ENCODE measurements around the gene POC1B. TPM values are rescaled to one million over a fixed set of nuclear protein-coding genes. Genes with fewer than 3 reads are reported as not detected.

POC1B gene
- polyA plus RNA-seq, 4 donors: 17.8 to 24.4 (median 22.5) TPM

DNA sequence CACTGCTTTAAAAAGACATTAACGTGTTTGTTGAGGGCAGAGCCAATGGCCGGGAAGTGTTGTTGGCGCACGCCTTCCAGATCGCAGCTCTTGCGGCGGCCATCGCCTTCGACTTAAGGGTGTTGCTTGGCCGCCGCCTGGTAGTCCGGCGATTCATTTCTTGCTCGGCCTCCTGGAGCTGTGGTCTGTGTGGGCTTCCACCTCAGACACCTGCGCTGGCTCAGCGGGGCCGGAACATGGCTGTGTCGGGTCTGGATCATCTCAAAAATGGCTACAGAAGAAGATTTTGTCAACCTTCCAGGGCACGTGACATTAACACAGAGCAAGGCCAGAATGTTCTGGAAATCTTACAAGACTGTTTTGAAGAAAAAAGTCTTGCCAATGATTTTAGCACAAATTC is 26.0 kb downstream of the POC1B start:
- DNase-seq (ENCODE audit: low read depth in 4 of 4, low spot score in 2 of 4): no peak

DNA sequence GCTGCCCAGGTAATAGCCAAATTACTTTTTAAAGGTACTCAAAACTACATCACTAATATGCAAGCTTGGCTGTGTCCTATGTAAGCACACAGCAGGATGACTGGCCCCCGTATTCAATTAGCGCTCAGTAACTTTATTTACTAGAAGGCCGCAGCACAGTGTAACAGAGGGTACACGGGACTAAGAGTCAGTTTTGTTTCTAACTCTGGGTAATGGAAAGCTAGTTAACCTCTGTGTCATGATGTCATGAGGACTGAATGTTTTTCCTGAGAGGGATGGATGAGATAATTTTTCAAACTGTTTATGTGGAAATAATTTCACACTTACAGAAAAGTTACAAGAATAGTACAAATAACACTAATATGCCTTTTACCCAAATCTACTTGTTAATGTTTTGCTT is 28.4 kb downstream of the POC1B start:
- no peak for DNase-seq (ENCODE audit: low read depth in 4 of 4, low spot score in 2 of 4)

DNA sequence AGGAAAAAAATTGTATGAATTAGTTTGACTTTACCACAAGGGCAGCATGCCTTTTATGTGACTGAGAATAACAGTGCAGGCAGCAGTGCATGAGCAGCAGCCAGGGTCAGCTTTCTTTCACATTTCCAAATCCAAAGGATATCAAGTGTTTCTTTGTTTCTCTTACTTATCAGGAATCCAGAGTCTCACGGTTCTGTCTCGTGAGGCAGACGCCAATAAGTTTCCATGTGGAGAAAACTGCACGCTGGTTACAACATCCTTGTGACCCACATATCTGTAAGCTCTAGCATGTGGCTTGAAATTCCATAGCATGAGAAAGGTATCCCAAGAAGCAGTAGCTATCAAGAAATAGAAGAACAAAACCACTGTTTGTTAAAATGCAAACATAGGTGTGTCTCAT is 28.8 kb downstream of the POC1B start:
- no peak for DNase-seq (ENCODE audit: low read depth in 4 of 4, low spot score in 2 of 4)

DNA sequence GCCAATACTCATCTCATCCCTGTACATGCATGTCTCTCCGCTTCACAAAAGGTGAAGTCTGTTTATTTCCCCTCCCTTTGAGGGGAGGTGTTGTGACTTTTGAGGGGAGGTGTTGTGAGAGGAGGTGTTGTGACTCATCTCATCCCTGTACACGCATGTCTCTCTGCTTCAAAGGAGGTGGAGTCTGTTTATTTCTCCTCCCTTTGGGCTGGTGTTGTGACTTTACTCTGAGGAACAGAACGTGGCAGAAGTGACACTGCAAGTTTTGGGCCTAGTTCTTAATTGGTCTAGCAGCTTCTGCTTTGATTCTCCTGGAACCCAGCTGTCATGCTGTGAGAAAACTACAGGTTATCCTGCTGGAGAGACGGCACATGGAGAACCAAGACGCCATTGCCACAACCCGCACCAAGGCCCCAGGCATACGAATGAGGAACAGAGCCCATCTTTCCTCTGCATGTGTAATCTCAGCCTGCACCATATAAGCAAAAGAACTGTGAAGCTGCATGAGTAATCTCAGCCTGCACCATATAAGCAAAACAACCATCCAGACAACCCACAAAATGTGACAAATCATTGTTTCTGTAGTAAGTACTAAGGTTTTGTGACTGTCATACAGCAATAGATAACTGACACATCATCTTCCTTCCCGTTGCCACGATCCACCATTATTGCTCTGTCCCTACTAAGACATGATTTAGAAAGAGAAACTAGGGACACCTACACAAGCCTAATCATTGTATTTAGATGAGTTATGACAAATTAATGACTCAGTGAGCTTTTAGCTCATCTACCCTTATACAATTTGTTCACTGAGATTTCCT is 31.2 kb downstream of the POC1B start:
- no peak for DNase-seq (ENCODE audit: low read depth in 4 of 4, low spot score in 2 of 4)

DNA sequence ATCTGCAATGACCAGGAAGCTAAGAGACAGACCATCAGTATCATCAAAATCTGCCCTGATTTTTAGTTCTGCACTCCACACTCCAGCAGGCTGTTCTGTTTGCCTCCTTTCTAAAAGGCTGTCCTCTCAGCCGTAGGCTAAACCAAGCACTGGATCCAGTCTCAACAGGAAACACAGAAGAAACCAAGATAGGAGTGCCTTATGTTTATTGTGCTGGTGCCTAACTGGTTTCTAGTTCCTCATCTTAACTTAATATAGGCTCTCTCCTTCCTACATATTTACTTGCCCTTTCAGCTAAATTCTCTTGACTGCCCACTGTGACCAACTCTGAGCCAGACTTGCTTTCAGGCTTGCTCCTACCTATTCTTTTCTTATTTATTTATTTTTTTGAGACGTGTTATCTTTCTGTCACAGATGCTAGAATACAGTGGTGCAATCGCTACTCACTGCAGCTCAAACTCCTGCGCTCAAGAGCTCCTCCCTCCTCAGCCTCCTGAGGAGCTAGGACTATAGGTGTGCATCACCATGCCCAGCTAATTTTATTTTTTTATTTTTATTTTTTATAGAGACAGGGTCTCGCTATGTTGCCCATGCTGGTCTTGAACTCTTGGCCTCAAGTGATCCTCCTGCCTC is 32.1 kb downstream of the POC1B start:
- no peak for DNase-seq (ENCODE audit: low read depth in 4 of 4, low spot score in 2 of 4)

DNA sequence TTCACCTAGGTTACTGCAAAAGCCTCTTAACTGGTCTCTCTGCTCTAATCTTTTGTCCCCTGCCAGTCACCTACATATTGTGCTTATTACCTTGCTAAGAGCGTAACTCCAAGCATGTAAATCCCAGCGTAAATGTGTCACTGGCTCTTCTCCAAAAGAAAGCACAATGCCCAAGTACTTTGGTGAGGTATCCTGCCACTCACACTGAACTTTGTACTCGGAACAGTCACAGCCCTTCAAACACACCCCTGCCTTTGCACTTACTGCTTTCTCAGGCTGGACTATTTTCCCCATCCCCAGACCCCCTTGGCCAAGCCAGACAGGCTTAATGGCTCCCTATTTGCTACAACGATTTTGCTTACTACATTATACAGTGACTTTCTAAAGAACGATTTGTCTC is 33.0 kb downstream of the POC1B start:
- DNase-seq (ENCODE audit: low read depth in 4 of 4, low spot score in 2 of 4): no peak

DNA sequence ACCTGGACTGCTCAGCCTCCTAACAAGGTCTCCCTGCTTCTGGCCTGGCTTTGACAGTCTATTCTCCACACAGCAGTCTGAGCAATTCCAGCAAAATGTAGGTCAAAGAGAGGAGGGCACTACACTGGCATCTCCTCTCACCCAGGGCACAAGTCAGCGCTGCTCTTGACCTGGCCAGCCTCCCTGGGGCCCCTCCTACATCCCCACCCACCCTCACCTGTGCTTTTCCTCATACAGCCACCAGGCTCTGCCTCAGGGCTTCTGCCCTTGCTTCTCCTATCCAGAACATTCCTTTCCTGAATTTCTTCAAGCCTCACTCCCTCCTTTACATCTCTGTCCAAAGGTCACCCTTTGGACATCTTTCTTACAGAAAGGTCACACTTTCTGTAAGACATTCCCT is 34.9 kb downstream of the POC1B start:
- no peak for DNase-seq (ENCODE audit: low read depth in 4 of 4, low spot score in 2 of 4)

DNA sequence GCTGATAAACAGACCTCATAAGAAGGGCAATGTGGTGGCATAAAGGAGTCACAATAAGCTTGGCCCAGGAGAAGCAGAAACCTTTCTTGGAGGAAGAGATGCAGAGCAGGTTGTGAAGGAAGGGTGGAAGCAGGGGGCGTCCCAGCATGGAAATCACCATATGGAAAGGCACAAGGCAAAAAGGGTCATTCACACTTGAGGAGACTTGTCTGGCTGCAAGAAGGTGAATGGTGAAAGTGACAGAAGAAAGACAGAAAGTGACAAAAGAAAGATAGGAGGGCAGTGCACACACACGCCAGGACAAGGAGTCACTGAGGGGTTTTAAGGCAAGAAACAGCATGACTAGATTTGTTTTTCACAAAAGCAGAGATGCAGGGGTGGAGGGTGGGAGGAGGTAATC is 39.6 kb downstream of the POC1B start:
- DNase-seq (ENCODE audit: low read depth in 4 of 4, low spot score in 2 of 4): no peak

DNA sequence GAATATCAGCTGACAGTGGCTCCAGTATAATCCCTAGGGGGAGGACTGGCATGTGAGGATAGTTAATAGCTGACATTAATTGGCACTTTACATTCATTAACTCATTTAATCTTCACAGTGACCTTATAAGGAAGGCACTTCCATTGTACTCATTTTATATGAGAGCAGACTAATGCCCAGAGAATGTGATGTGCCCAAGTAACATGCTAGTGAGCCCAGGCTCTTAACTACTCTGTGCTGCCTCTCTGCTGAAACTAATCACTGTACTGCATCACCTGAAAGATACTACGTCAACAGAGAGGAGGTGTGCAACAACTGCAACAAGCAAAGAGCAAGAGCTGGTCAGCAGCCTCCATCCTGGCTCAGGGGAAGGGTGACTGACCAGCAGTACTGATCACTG is 41.4 kb downstream of the POC1B start:
- no peak for DNase-seq (ENCODE audit: low read depth in 4 of 4, low spot score in 2 of 4)

DNA sequence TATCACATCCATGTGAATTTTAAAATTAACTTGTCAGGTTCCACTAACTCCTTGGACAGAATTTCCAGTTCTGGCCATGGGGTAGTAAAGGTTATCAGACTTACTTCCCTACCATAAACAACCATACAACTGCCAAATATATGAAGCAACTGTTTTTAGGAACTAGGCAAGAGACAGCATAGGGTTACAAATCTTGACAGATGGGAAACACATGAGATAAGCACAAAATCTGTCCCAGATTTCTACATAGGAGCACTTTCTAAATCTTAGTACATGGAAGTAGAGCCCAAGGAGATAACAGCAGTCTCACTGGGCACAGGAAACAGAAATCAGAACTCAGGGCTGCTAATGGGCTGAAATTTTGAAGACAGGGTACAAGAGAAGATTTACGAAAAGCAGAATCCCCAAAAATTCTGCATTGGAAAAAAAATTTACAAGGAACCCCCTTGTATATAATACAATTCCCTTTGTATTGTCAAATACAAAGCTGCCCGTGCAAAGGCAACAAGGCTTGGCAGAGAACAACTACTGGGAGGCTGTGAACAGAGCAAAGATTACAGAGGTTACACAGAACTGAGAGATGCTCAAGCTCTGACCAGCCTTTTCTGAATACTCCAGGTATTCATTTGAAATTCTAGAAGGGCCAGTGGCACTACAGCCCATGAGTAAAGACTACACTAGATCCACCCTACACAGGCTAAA is 44.5 kb downstream of the POC1B start:
- DNase-seq (ENCODE audit: low read depth in 4 of 4, low spot score in 2 of 4): no peak

DNA sequence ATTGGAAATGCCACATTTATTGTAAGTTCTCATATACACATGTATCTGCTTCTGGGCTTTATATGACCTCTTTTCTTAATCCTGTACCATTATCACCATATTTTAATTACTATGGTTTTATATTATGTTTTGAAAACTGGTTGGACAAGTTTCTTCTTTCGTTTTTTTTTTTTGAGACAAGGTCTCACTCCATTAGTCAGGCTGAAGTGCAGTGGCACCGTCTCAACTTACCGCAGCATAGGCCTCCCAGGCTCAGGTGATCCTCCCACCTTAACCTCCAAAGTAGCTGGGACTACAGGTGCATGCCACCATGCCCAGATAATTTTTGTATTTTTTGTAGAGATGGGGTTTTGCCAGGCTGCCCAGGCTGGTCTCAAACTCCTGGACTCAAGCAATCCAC is 45.9 kb downstream of the POC1B start:
- DNase-seq (ENCODE audit: low read depth in 4 of 4, low spot score in 2 of 4): no peak

DNA sequence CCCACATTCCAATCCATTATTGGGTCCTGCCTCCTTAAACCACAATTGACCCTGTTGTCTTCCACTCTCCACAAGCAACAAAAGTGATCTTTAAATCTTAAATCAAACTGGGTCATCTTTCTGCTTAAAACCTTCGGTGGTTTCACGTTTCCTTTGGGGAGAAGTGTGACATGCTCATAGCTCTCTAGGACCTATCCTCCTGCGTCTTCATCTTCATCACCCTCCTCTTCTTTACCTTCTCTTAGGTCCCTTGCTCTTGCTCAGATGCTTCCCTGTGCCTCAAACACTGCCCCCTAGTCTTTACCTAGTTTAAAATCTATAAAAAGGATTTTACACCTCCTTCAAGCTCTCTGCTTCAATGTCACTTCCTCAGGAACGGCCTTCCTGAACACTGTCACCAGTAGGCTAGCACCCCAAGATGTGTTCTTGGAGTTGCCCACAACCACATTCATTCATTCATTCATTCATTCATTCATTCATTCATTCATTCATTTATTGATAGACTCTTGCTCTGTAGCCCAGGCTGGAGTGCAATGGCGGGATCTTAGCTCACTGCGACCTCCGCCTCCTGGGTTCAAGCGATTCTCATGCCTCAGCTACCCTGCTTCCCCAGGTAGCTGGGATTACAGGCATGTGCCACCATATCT is 48.1 kb downstream of the POC1B start:
- no peak for DNase-seq (ENCODE audit: low read depth in 4 of 4, low spot score in 2 of 4)

DNA sequence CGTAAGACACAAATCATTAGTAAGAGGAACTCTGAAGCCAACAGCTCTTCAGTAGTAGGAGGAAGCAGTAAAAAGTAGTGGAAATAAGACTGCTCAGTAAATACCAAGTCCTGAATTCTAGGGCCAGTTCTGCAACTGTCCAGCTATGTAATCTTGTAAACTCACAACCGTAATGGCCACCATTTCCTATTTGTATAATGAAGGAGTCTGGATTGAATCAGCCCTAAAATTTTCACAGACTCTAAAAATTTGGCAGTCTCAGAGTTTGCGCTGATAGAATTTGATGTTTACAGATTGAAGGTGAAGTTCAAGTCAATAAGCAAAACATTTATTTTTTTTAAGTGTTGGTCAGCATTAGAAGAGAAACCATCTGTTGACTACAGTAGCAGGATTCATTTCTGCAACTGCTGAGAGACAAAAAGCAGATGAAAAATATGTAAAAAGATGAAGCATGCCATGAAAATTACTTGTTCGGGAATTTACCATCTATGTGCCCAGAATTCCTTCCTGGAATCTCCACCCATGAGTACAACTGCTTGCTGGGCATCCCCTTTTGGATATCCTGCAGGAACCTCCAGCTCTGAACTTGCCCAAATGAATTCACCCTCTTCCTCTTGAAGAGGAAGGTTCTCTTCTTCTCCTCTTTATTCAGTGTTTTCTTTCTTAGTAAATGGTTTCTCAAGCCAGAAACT is 48.8 kb downstream of the POC1B start:
- DNase-seq (ENCODE audit: low read depth in 4 of 4, low spot score in 2 of 4): no peak

DNA sequence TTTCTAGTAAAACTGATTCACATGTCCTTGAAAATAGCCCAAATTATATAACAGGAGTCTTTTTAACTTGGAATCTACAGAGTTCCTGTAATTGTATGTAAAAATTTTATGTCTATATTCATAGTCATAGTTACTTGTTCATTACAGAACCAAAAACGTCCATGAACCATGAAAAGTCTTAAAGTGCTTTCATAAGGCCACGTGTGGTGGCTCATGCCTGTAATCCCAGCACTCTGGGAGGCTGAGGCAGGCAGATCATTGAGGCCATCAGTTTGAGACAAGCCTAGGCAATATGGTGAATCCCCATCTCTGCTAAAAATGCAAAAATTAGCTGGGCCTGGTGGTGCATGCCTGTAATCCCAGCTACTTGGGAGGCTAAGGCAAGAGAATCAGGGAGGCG is 49.6 kb downstream of the POC1B start:
- no peak for DNase-seq (ENCODE audit: low read depth in 4 of 4, low spot score in 2 of 4)

DNA sequence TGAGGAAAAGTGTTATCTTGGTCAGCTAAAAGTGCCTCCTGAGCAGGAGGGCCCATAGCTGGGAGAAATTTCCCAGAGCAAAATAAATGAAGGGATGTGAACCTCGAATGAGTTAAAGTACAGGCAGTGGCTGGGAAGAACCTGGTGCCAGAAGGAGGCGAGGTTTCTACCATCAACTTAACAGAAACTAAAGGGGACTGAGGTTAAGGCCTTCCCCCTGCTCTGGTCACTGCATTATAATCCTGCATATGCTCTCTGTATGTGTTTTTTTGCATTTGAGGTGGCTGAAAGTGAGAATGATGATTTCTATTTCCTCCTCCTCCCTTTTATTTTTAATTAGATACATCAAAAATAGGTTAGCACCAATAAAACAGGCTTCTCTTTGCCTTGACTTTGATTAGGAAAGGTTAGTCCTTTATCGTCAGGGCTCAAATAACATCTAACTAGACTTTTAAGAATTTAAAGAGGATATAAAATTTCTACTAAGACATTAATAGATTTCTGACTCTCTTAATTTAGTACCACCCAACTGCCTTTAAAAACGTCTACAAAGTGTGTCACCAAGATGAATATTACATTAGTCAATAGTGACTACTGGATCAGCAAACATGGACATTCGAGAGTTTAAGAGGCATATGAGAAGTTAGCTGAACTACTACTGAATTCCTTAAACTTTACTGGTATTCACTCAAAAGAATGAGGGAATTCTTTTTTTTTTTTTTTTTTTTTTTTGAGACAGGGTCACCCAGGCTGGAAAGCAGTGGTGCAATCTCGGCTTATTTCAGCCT is 50.5 kb downstream of the POC1B start:
- no peak for DNase-seq (ENCODE audit: low read depth in 4 of 4, low spot score in 2 of 4)

DNA sequence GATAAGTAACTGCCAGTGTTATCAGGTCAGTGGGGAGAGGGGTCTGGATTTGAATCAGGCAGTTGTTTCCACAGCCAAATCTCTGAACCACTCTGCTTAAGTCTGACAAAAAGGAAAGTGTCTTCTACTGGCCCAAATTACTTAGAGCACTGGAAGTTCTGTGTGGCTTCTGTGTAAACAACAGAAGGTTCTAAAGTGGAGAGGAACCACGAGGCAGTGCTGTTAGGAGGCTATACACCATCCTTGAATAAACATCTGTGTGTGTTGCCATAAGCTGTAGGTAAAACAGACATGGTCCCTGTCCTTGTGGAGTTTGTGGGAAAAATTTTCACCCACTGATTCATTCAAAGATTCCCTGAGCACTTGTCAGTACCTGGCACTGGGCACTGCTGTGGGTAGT is 51.2 kb downstream of the POC1B start:
- DNase-seq (ENCODE audit: low read depth in 4 of 4, low spot score in 2 of 4): no peak

DNA sequence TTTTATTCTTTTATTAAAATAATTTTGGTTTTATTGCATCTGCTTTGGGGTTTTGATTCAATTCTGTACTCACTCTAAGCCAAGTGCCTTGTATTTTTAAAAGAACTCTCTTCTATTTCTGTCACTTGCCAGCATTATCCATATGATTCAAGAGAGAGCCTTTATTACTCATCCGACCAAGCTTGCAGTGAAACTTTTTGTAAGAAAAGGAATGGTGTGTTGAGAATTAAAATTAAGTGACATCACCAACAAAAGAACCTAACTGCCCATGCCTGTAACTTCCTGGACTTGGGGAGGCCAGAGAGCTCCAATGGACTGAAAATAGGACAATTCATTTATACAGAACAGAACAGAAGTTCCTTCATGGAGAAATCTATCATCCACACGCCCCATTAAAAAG is 53.3 kb downstream of the POC1B start:
- DNase-seq (ENCODE audit: low read depth in 4 of 4, low spot score in 2 of 4): no peak

DNA sequence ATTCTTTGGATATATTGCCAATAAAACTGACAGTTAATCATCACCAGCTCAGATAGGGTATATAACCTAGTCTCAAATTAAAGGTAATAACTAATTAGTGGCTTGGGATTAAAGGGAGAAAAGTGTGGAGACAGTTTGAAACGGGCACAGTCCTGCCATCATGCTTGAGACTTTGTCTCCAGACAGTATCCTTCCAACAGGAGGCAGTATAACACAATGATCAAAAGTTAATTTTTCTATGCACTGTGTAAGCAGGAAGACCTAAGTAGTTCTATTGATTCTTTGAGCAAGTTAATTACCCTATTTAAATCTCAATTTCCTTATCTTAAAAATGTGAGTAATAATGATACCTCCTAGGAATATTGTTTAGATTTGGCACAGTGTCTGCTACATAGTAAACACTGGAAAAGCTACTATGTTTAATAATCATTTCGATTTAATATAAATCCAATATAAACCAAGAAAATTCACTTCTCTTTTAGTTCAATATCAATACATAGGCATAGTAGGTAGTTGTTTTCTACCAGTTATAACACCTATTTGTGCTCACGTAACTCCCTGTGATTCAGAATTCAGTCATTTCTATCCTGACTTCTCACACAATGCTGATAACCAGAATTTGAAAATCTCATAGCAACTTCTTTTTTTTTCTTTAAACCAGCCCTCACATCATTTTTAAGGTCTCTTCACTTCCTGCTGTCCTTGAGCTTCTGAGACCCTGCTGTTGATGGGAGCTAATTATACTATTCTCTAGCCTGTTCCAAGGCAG is 54.9 kb downstream of the POC1B start:
- DNase-seq (ENCODE audit: low read depth in 4 of 4, low spot score in 2 of 4): no peak

DNA sequence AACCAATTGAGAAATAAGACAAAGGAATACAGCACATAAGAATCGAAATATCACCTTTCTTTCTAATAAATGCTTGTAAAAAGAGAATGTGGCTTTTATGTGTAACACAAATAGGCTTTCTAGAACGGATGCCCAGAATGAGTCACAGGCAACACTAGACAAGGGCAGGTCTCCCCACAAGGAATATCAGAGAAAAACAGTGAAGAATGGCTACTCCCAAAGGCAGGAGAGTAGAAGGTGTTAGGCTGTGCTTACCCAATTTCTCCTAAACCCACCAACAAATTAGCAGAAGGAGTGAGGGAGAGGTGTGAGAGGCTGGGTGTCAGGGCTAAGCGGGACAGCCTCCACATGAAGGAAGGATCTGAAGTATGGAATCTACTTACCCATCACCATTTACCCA is 56.5 kb downstream of the POC1B start:
- no peak for DNase-seq (ENCODE audit: low read depth in 4 of 4, low spot score in 2 of 4)
